HG03095 (cell line): ENCODE data around the gene NPTX1.
"Not testable (repeated sequence)": the region's sequence is repeated elsewhere in the genome, so short reads cannot be mapped to it uniquely, and the experiment has no call there.

Experiments
- ATAC-seq: cut with Tn5 transposase; IDR thresholded peaks from one replicate; pipeline ENCODE4 v1.9.1; 2021; ENCODE audit warnings: moderate library complexity; ENCODE audit not compliant: unreplicated experiment

Gene NPTX1

DNA sequence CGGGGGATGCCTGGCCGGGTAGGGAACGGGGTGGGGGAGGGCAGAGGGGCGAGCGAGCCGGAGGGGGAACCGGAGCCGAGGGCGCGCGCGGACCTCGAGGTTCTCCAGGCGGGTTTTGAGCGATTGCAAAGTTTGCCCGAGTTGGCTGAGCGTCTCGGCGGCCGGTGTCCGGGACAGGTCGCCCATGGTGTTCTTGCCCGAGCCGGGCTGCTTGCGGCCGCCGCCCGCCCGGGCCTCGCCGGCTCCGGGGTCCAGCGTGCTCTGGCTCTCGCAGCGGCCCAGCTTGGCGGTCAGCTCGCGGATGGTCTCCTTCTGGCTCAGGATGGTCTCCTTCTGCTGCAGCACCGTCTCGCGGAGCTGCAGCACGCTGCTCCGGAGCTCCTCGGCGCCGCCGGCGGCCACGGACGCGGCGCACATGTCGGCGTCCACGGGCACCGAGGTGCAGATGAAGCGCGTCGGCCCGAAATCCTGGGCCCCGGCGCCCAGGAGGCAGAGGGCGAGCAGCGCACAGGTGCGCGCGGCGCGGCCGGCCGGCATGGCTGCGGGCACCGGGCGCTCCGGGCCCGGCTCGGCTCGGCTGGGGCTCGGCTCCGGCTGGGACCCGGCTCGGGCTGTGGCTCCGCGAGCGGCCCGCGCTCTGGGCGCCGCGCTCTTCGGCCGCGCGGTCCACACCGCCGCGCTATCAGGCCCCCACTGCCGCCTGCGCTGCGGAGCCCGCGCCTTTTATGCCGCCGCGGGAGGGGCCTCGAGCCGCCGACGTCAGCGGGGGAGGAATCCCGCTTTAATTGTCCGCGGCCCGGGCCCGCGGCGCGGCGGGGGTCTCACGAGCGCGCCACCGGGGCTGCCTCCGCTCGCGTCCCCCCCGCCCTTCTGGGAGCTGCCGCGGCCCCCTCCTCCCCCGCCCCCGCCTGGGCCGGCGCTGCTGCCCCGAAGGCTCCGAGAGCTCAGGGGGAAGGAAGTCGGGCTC lies at the start of gene NPTX1:
NPTX1 (minus strand) TSS at position 698 of the 967 bp plus-strand sequence; CDS start at position 537, 161 bp downstream.
- ATAC-seq, result no peak

DNA sequence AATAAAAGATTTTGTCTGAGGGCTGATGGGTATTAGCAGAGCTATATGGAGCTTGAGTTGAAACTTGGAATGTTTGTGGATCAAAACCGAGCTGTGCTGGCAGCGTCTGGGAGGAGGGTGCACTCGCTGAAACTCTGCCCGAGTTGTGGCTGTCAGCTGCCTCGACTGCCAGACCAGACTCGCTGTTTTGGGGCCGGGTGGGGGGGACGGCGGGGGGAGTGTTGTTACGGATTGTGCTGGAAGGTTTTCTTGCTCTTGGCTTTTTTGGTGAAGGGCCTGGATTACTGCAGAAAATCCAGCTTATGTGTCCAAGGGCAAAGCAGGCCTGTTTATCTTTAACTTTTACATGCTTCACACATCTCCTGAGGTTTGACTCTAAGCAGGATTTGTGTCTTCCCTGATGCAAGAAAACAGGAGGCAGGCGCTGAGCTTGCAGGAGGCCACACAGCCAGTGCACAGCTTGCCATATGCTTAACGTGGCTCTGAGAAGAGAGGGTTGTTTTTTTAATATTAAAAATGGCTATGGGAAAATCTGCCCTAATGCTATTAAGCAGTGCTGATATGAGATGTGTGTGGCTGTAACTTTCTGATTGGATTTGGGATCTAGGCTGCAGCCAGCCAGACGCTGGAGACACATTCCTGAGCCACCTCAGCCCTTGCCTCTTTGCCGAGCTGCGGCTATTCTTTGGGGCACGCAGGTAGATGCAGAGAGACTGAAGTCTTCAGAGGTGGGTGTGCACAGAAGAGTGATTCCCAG lies 47.7 kb upstream of the NPTX1 start:
- no peak for ATAC-seq

DNA sequence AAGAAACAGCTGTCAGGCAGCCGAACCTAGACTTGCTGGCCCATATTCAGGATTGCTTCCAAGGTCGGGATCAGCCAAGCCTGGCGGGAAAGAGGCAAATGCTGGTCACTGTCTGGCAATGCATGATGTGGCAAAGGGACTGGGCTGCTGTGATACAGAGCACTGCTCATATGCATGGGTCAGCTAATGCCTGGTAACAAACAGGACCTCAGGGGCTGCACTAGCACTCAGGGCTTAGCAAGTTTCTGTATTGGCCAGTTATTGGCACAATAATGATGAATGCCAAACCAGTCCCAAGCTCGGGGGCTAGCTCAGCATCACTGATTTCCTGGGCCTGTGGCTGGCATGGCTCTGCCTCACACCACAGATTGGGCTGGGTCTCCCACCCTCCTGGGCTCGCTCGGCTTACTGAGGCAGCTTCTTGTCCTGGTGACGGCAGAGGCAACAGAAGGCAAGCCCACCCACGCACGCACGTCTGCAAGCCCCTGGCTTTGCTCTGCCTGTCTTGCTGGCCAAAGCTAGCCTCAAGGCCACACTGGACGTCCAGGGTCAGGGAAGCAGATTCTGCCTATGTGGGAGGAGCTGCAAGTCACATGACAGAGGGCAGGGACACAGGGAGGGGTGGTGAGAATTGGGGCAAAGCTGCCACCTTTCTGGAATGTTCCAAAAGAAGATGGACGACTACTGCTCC lies 46.8 kb upstream of the NPTX1 start:
- ATAC-seq, result no peak

GRCh38 chr17:80520810-80521455 lies 44.5 kb upstream of the NPTX1 start:
- ATAC-seq, result no peak

DNA sequence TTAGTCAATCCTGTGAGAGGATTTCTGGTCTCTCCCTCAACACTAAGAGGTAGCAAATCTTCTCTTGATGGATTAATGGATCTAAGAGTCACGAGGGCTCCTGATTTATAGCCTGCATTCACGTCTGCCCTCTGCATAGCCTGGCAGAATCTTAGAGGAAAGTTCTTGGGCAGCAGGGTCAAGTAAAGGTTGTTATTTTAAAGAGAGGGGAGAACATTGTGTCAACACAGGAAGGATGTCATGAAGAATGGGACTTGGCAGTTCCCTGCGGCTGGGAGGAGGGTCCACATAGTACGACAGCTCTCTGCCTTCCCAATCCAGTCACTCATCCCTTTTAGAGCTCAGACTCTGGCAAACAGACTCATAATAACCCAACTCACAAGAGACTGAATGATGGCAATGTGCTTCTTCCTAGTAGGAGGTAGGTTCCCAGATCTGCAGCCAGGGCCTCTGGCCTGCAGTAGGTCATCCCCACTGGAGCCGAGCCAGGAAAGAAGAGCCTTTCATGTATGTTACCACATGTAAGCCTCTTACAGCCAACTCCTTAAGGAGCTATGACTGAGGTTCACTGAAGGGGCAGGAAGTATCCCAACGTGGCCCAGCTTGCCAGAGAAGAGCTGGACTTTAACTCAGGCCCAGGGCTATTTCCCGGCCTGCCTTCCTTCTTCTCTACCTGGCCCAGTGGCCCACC lies 42.8 kb upstream of the NPTX1 start:
- ATAC-seq, result no peak

GRCh38 chr17:80518392-80518791 lies 42.0 kb upstream of the NPTX1 start:
- ATAC-seq, result no peak

DNA sequence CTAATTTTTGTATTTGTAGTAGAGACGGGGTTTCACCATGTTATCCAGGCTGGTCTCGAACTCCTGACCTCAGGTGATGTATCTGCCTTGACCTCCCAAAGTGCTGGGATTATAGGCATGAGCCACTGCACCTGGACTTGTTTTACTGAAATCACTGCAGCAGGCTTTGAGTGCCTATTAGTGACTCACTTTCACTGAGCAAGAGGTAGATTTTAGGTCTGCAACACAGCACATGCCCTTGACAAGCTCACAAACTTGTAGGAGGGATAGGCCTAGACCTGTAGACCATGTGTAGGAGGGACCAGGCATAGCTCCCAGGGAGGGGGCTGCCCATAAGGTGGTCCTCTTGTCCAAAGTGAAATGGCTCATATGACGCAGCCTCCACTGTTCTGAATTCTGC lies 41.2 kb upstream of the NPTX1 start:
- no peak for ATAC-seq

DNA sequence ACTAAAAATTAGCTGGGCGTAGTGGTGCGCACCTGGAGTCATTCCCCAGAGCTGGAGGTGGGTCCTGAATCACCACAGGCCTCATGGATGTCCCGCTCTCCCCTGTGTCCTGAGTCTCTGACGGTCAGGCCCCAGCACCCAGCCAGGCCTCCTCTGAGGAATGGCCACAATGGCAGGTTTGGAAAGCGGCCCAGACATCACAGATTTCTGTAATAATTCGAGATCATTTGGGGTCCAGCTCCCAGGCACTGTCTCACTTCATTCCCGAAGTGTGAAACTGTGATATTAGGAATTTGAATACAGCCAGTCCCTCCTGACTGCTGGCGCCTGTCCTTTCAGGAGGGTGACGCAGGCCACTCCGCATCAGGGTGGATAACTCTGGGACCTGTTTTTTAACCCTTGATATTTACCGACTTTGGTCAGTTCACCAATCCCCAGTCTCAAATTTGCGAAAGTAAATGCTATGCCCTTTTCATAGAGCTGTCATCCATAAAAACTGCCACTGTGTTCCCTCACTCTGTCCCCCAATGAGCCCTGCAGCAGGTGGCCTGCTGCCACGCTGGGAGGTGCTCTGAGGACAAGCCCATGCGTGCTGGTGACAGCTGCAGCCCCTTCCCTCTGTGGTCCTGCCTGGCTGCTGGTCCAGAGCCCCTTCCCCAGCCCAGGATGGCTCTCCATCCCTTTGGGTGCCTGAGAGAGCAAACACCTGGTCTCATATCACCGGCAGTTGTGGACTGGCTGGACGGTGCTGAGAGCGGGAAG lies 39.9 kb upstream of the NPTX1 start:
- ATAC-seq, result no peak

DNA sequence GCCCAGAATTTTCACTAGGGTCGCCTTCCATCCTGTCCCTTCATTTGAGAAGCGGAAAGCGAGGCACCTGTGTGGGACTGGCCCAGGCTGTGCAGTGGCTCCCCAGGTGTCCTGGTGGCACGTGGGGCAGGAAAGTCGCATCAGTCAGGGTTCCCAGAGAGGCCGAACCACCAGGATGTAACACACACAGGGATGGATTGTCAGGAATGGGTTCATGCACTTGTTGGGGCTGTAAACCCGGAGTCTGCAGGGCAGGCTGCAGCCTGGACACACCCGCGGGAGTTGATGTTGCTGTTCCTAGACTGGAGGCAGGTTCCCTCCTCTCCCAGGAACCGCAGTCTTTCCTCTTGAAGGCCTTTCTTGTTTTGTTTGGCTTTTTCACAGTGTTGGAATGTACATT lies 37.5 kb upstream of the NPTX1 start:
- ATAC-seq, result no peak

- ATAC-seq, result no peak
These were observed 36.8 kb upstream of the NPTX1 start for GRCh38 chr17:80513201-80513600.

DNA sequence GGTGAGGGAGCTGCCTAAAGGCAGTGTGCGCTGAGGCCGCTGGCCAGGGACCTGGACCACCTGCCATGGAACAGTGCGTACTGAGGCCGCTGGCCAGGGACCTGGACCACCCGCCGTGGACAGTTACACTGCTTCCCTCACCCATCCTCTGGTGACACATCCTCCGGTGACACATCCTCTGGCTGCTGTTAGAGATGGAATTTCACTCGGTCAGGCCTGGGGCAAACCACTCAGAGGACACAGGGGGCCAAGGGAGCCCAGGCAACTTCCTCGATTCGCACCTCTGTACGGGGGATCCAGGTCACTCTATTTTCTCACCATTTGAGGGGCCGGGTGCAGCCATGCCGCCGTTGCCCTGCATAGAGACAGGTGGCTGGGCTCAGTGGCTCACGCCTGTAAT lies 35.8 kb upstream of the NPTX1 start:
- no peak for ATAC-seq

DNA sequence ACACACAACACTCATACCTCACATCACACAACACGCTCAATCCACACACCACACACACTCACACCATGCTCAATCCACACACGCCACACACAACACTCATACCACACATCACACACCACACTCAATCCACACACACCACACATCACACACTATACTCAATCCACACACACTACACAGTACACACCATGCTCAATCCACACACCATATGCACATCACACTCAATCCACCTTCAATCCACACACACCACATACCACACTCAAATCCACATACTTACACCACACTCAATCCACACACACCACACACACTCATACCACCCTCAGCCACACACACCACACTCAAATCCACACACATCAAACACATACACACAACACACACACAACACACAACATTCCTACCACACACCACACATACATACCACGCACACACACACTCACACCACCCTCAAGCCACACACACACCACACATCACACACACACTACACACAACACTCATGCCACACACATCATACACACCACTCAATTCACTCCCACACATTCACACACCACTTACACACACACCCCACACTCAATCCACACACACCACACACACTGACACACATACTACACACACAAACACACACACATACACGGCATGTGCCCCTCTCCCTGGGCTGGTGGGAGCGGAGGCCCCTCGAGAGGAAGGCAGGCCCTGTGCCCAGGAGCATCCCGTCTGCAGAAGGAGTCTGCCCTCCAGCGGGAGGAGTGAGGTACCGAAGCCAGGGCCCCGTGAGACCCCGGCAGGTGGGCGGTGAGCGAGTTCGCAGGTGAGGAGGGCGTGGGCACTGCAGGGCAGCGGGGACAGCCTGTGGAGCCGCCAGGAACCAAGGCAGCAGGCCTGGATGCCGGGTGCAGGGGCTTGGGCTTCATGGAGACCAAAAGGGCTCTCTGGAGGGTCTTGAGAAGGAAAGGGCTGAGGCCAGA lies 35.1 kb upstream of the NPTX1 start:
- no peak for ATAC-seq

DNA sequence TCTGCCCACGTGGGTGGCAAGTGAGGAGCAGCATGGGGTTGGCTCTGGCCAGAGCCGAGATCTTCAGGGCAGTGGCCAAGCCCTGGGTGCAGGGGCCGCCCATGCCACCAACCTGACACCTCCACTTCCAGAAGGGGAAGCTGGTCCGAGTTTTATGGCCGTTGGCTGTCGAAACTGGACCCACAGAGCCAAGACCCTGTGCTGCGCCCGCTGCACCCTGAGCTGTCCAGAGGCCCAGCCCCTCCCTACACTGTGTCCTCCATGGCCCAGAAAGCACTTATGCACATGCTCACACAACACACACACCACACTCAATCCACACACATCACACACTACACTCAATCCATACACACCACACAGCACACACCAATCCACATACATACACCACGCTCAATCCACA lies 34.4 kb upstream of the NPTX1 start:
- no peak for ATAC-seq

- ATAC-seq, result no peak
These were observed 33.7 kb upstream of the NPTX1 start for GRCh38 chr17:80510132-80510531.

GRCh38 chr17:80509311-80509710 lies 32.9 kb upstream of the NPTX1 start:
- no peak for ATAC-seq

- no peak for ATAC-seq
These were observed 31.6 kb upstream of the NPTX1 start for GRCh38 chr17:80507965-80508364.

DNA sequence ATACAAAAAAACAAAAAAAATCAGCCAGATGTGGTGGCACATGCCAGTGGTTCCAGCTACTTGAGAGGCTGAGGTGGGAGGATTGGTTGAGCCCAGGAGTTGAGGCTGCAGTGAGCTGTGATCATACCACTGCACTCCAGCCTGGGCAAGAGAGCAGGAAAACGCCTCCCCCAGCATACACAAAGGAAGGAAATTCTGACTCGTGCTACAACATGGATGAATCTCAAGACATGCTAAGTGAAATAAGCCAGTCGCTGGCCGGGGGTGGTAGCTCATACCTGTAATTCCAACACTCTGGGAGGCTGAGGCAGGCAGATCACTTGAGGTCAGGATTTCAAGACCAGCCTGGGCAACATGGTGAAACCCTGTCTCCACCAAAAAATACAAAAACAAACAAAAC lies 30.8 kb upstream of the NPTX1 start:
- not testable (repeated sequence) for ATAC-seq

DNA sequence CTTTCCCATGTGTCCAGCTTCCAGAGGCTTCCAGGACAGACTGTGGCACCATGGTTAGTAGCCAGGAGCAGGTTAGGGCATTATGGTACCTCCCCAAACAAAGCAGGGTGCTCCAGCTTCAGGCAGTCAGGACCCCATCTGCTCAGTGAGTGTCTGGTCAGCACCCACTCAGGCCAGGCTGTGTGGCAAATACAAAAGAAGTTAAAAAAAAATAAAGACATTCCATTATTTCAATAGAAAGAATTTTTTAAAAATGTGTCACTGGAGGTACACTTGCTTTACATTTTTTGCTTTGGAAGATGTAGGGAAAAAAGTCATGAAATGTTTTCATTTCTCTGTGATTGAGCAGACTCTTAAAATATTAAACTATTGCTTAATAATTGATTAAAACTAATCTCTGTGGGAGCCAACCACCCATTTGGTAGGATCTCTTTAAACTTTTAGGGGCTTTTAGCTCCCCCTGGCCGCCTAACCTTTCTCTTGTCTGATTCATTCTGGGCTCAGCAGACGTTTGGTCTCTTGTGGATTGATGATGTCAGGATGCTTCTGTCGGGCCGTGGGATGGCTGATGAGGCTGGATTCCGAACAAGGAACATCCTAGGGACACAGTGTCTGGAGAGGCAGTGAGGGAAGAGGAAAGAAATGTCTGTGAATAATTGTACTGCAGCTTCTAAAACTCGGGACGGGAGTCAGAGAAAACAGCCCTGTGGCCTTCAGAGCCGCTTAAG lies 28.4 kb upstream of the NPTX1 start:
- no peak for ATAC-seq
